NK-92 treated with Interleukin-12 subunit alpha and Interleukin-12 subunit beta, amount 100 ng/mL, for 24 hours (cell line): Measurements from ENCODE around the gene SGMS1.
"Not testable (repeated sequence)": the region's sequence is repeated elsewhere in the genome, so short reads cannot be mapped to it uniquely, and the experiment has no call there.

Source experiments
- DNase-seq: peaks from one replicate; lab custom pipeline; 2025; lab: John Stamatoyannopoulos, UW

The SGMS1 gene

GRCh38 chr10:50304660-50305059, 319.1 kb downstream of the SGMS1 start:
- no peak for DNase-seq

GRCh38 chr10:50299948-50300669, 323.6 kb downstream of the SGMS1 start:
- no peak for DNase-seq

GRCh38 chr10:50295367-50295766, 328.4 kb downstream of the SGMS1 start:
- DNase-seq, result no peak

- no peak for DNase-seq
These were observed 329.2 kb downstream of the SGMS1 start for GRCh38 chr10:50294582-50294981.

GRCh38 chr10:50293513-50294313, 330.0 kb downstream of the SGMS1 start:
- no peak for DNase-seq

- DNase-seq, result no peak
These were observed 332.4 kb downstream of the SGMS1 start for GRCh38 chr10:50291261-50291850.

- DNase-seq, result no peak
These were observed 334.6 kb downstream of the SGMS1 start for GRCh38 chr10:50289196-50289595.

- DNase-seq, result no peak
These were observed 336.6 kb downstream of the SGMS1 start for GRCh38 chr10:50286996-50287803.

- DNase-seq, result no peak
These were observed 337.2 kb downstream of the SGMS1 start for GRCh38 chr10:50286517-50286916.

GRCh38 chr10:50281967-50282522, 341.7 kb downstream of the SGMS1 start:
- DNase-seq, result no peak

- DNase-seq, result no peak
These were observed 342.4 kb downstream of the SGMS1 start for GRCh38 chr10:50281210-50281966.

- DNase-seq, result no peak
These were observed 343.5 kb downstream of the SGMS1 start for GRCh38 chr10:50280049-50280841.

- DNase-seq, result no peak
These were observed 344.3 kb downstream of the SGMS1 start for GRCh38 chr10:50279489-50279888.

GRCh38 chr10:50275650-50276235, 348.0 kb downstream of the SGMS1 start:
- peak; percentile 8 for DNase-seq

- DNase-seq, result no peak
These were observed 351.2 kb downstream of the SGMS1 start for GRCh38 chr10:50272531-50272930.

GRCh38 chr10:50271564-50272250, 352.0 kb downstream of the SGMS1 start:
- no peak for DNase-seq

GRCh38 chr10:50267877-50268276, 355.9 kb downstream of the SGMS1 start:
- DNase-seq, result not testable (repeated sequence)

GRCh38 chr10:50262625-50263024, 361.1 kb downstream of the SGMS1 start:
- DNase-seq, result not testable (repeated sequence)

- peak; percentile 50 for DNase-seq
These were observed 362.9 kb downstream of the SGMS1 start for GRCh38 chr10:50260791-50261281.
